ENCODE data around the gene GRIA3.
"Not testable (repeated sequence)": the region's sequence is repeated elsewhere in the genome, so short reads cannot be mapped to it uniquely, and the experiment has no call there.

The GRIA3 gene

DNA sequence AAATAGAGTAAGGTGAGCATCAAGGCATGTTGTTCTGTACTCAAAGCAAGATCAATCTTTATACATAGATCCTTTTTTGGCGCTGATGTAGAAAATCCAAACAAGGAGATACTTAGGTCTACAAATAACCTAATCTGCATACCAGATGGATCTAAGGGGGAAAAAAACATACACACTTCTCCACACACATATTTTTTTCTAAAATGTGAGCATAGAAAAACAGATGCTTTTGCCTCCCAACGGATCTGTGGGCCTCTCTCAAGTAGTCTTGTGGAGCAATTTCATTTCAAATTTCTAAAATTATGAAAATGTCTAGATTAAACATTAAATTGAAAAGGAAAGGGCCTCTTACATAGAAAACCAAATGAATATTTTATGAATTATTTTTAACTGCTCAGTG is 166.1 kb downstream of the GRIA3 start:
- DNase-seq (ENCODE audit: low read depth in 2 of 2), result no peak

DNA sequence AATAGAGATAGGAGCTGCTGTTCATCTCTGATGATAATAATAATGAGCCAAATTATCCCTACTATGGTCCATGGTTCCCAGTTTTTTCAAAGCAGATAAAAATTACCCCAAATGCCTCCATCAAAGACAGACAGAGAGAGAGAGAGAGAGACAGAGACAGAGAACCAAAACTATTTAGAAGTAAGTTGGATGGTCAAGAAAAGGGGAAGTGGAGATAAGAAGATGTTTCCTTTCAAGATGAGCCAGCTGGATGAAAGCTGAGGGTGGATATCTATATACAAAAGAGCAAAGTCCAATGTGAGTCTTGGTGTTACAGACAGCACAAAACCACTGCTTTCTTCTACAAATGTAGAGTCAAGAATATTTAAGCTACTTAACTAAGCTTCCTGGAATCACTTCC is 173.9 kb downstream of the GRIA3 start:
- DNase-seq (ENCODE audit: low read depth in 2 of 2), result no peak

DNA sequence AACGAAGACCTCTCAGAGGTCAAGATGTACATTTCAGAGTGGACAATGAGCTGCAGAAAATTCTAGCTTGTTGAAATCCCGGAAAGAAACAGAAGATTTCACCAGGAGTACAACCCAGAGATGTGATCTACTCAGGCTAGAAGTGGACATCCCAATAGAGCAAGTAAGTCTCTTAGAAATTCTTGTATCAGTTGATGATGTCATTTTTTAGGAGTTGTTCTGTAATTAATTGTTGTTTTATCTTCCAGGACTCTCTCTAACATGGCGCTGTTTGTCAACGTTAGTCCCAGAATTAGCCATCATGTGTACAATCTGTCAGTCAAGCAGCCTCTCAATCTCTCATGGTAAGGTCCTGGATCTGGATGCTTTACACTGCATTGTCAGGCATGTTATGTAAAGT is 174.4 kb downstream of the GRIA3 start:
- no peak for DNase-seq (ENCODE audit: low read depth in 2 of 2)

DNA sequence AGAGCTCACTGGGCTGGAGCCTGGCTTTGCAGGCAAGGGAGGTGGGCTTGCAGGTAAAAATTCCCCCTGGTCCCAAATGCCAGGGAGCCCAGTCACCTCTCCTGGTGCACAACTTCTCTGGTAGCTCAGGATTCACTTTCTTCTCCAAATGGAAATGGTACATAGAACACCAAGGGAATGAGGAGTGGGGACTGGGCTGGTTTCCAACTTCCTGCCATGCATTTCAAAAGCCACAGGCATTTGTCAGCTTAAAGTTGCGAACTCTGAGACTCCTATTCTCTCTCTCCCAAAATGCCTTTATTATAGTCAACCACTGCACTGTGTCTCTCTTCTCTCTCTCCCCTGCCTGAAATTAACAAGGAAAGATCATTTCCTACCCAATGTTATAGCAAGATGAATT is 177.3 kb downstream of the GRIA3 start:
- no peak for DNase-seq (ENCODE audit: low read depth in 2 of 2)

DNA sequence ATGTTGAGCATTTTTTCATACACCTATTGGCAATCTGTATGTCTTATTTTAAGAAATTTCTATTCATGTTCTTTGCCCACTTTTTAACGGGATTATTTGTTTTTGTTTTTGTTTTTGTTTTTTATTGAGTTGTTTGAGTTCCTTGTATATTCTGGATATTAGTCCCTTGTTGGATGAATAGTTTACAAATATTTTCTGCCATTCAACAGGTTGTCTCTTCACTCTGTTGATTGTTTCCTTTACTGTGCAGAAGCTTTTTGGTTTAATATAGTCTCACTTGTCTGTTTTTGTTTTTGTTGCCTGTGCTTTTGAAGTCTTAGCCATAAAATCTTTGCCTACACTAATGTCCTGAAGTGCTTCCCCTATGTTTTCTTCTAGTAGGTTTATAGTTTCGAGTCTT is 202.1 kb downstream of the GRIA3 start:
- DNase-seq (ENCODE audit: low read depth in 2 of 2), result not testable (repeated sequence)

DNA sequence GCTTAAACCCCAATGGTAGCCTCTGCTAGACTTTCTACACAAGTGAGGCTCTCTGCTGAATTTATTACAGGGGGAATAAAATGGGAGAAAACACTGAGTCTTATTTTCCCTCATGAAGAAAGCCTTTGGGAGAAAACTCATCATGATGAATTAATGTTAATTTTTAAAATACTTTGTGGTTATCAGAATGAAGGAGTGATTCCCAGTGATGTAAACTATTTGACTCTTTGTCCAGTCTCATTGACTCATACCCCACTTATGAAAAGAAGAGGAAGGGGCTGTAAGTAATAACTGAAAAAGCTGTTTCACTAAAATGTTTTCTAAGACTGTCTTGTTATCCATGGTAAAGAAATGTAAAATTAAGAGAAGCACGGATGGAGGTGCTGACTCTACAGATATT is 208.8 kb downstream of the GRIA3 start:
- DNase-seq (ENCODE audit: low read depth in 2 of 2), result no peak

DNA sequence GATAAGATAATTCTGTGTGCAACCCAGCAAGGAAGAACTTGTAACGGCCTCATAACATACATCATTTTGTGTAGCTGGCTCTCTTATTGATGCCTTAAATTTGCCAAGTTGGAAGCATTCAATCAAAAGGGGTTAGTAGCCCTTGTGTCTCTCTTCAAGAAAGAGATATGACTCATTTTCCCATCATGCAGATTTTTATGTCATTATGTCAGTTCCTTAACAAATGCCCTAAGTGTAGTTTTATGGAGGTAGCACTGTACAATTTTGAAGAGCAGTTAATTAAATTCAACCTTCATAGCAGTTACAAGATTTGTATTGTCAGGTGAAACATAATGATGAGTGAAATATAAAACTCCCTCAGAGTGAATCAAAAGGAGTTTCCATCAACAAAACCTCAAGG is 215.6 kb downstream of the GRIA3 start:
- no peak for DNase-seq (ENCODE audit: low read depth in 2 of 2)

DNA sequence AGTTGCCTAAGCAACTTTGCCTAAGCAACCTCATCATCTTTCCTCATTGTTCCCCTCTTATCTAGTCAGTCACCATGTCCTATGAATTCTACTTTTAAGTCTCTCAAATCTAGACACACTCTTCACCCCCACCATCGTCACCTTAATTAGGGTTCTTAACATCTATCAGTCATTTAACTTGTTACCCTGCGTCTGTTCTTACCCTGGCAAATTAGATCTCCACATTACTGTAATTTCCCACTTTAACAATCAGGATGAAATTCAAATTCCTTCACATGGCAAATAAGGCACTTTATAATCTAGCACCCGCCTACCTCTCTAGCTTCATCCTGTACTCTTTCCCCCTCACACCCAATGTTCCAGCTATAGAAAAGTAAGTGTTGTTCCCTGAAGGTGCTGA is 221.2 kb downstream of the GRIA3 start:
- no peak for DNase-seq (ENCODE audit: low read depth in 2 of 2)

DNA sequence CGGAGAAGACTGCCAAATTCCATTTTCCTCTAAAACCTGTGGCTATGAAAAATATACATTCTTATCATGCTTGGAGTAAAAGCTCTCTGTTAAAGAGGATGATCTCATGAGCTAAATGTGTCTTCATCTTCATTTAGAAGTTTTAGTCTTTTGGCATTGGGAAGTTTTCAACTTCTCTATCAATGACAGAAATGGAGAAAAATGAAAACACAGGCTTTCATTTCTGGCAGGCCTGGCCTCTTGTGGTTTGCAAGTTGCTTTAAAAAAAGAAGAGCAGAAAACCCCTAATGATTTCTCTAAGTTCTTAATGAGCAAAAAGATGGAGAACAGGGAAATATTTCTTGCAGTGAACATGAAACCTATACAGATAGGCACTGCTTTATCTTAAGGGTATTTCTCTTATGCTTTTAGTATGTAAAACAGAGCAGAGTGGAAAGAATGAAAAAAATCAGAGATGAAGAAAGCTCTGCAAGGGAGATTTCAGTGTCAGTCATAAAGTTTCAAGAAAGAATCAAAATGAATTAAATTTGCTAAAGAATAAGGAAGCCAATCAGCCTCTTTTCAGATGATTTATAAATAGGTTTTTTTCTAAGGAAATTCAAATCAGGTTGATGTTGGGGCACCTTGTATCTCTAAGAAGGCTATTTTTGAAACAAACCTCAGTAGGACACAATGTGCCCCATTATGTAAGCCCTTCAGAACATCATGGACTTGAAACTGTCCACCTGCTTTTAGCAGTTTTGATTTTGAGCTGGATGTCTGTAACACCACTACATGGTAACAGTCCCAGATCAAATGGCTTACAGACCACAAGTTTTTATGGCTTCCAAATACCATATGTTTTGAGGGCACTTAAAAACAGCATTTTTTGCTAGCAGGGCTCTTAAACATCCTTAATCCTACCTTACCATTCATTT is 225.0 kb downstream of the GRIA3 start:
- no peak for DNase-seq (ENCODE audit: low read depth in 2 of 2)

DNA sequence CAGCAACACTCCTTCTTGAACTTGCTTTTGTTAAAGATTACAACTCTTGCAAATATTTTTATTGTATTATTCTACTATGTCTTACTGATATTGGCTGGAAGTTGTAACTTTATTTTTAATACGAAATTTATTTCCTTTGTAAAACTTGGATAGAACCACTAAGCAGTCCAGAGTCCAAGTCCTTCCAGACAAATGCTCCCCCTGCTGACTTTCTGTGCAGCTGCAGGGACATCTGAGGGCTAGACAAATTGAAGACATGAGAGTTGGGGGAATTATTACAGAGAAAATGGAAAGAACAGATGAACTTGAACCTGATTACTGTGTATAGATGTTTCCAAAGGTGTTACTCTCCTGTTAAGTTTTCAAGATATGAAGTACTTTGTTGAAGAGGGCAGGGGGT is 238.8 kb downstream of the GRIA3 start:
- DNase-seq (ENCODE audit: low read depth in 2 of 2), result no peak

DNA sequence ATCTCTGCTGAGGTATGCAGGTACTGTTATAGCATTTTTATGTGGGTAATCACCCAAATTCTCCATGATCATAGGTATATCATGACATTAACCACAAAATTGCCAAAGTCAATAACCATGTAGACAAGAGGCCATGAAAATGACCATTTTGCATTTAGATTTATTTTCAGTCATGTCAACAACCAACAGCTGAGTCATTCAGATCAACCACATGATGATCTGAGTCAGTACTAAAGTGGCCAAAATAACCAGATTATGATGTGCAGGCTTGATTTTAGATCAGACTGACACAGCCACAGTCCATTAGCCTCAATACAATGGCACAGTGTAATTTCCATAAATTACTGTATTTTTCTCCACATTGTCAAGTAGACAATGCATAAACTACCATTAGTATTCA is 240.5 kb downstream of the GRIA3 start:
- no peak for DNase-seq (ENCODE audit: low read depth in 2 of 2)

DNA sequence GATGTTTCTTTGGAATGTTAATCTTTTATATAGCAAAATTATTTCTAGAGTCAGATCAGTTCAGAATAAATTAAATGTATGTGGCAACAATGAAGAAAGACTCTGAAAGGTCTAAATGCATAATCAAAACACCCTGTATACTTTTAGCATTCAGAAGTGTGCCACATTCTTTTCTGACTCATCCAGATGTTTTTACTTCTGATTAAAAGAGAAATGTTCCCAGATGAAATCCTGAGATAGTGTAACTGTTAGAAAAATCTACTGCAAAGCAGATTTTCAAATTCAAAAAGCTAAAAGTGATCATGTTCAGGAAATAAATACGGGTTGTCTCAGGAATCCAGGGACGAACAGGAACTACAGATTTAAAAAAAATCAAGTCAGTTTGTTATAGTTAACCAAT is 241.4 kb downstream of the GRIA3 start:
- no peak for DNase-seq (ENCODE audit: low read depth in 2 of 2)

DNA sequence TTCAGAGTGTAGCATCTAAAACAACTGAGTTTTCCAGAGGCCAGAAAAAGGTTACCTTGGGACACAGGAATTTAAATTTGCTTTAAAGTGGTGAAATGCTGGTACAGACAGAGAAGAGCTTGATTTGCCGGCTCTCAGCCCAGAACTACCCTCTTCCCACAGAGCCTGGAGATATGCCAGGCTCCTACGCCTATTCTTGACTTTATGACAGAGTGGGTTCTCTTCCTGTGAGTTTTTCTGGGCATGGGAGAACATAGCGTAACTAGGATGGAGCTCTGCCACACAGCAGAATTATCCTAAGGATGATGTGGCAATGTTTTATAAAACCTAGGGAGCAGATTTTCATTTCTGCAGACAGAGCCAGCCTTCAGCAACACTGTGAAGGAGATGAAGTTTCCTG is 241.8 kb downstream of the GRIA3 start:
- no peak for DNase-seq (ENCODE audit: low read depth in 2 of 2)

DNA sequence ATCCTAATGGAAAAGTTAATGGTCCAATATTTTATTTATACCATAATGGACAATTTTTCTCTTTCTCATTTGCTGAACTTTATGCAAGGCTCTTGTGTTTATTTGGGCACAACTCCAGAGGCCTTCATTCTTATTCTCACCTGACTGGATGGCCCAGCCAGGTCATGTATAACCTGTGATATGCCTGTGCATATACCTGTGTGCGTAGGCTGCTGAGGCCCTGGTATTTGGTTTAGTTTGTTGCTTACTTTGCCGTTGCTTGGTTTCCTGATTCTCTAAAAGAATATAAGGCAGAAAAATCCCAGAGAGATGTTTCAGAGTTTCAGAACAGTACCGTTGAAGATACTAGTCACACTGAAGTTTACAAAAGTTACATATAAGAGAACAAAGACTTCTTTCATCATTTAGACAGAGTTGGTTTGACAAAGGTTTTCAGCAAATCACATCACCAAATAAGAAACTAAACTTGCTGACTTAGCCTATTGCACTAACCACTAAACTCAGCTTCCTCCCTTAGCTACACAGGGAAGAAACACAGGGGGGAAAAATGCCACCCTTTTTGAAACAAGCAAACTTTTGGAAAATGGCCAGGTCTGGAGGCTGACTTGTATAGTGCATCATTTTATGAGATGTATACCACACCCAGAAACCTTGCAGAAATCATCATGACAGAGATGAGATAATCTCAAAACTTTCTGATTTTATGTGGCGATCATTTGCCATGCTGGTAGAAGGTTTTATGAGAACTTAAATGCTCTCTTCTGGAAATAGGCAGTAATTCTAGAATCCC is 248.5 kb downstream of the GRIA3 start:
- no peak for DNase-seq (ENCODE audit: low read depth in 2 of 2)

DNA sequence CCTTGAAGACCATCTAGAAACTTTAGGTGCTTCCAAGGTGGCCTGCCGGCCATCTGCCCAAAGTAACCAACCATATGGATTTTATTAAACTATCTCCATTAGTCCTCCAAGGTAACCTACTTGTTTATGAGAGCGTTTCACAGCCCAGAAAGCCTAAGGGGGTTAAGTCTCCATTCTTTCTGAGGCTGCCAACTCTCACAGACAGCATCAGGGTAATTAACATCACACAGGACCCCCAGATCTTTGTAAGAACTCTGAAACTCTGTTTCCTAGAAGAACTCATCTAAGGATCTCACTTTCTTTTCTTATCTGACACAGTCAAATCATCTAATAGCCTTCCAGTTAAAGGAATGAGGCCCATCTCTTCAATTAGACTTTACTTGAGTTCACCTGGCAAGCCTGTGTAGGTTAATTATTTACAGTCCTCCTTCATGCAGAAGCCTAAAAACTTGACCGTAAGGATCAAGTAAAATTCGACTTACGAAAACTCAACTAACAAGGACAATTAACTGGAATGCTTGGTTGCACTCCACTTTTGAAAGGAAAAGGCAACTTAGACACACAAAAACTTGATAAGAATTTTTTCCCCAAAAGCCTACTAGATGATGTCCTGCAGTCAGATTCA is 252.5 kb downstream of the GRIA3 start:
- DNase-seq (ENCODE audit: low read depth in 2 of 2), result no peak

DNA sequence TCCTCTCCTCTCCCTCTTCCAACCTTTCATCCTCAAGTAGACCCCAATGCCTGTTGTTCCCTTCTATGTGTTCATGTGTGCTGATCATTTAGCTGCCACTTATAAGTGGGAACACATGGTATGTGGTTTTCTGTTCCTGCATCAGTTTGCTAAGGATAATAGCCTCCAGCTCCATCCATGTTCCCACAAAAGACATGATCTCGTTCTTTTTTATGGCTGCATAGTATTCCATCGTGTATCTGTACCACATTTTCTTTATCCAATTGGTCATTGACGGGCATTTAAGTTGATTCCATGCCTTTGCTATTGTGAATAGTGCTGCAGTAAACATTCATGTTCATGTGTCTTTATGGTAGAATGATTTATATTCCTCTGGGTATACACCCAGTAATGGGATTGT is 255.8 kb downstream of the GRIA3 start:
- not testable (repeated sequence) for DNase-seq (ENCODE audit: low read depth in 2 of 2)

DNA sequence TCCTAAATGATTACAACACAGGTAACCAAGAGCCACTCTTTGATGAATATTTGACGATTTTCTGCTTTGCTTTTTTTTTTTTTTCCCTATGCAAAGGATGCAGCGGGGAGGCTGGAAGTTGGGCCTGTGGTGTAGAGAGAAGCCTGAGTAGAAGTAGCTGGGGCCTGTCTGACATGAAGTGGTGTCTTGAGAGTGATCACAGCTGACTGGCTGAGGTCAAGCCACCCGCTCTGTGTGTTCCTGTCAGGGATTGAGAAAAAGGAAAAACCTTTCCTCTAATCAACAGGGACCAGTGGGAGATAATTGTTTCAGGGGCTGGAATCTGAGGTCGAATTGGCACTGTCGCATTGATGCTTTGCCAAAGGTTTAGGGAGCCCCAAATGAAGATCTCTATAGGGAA is 258.7 kb downstream of the GRIA3 start:
- no peak for DNase-seq (ENCODE audit: low read depth in 2 of 2)

DNA sequence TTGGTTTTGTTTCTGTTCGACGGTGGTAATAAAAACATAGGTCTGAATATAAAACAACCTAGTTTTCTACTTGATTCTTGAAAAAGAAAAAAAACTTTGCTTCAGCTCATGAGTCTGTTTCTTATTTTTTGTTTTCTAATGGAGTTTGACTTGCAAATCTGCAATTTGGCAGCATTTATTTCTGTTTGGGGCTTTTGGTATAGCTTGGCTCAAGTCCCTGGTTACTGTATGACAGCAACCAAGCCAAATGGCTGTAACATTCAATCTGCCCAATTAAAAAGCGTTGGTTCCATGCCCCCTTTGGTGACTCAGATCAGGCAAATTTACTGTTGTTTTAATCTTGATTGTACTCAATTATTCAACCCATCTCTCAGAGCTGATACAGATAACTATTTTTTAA is 263.4 kb downstream of the GRIA3 start:
- no peak for DNase-seq (ENCODE audit: low read depth in 2 of 2)

DNA sequence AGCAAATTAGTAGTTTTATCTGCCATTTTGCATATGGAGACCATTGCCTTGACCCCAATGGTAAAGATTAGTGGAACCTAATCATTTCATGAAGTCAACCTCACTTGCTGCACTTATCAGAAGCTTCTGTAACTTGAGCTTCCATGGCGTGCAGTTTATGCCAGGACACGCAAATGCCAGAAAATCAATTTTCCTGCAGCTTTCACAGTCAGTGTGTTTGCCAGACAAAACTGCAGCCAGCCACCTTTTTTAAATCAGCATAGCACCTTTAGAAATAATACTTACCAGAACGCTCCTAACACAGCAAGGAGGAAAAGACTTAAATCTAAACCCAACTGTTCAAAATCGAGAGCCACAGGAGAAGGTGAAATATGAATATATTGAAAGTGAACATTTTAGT is 265.3 kb downstream of the GRIA3 start:
- no peak for DNase-seq (ENCODE audit: low read depth in 2 of 2)

DNA sequence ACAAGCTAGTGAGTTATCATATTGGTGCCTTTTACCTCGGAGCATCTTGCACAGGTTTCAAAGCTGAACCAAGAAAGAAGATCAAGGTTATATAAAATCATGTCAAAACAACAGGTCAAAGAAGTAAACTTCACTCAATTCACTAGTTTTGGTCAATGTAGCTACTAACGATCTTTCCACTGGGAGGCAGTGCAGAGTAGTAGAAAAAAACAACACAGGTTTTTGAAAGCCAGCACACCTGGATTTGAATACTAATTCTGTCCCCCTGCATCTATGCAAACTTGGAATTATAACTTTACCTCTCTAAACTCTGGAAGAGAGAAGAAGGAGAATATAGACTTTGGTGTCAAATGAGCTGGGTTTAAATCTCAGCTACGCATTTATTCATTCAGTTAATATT is 266.1 kb downstream of the GRIA3 start:
- DNase-seq (ENCODE audit: low read depth in 2 of 2), result no peak

DNA sequence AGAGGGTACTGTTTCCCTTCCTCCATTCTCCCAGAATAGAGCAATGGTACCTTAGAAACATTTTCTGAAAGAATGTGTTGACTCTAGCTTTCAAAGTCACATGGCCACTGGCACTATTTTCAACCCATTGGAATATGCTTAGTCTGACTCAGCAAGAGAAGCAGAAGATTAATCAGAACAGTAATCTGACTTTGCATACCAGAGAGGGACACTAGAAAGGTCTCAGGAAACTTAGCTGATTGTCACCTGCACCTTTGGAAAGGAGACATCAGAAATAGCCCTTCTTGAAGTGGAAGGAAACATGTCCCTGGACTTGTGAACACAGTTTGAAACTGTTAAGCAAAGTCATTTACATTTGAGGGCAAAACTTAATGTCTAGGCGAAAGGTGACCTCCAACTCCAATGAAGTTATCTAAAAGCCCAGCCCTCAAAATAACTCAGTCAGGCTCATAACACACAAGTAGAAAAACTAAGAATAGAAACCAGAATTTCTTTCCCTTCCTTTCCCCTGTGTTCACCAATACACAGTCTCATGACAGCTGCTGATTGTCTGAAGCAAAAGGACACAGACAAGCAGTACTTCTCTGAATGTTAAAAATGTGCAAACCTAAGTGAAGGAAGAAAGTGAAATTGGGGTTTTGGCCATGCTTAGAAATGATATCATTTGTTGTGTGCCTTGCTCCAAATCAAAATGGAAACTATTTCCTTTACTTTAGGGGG is 270.8 kb downstream of the GRIA3 start:
- DNase-seq (ENCODE audit: low read depth in 2 of 2), result no peak

DNA sequence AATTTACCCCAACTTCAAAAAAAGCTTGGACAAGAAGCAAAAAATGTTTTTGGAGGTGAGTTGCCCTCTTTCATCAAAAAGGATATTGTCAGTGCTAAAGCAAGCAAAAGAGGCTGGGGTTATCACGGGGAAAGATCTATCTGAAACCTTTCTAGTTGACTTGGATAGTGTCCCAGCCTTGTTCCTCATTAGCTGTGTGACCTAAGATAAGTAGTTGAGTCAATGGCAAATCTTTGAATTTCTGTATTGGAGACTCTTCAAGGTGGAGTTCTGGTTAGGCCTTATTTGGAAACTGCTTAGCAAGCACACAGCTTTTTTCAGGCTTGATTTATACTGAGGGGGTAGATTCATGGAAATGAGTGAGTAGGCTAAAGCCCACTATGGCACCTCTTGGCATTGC is 271.6 kb downstream of the GRIA3 start:
- no peak for DNase-seq (ENCODE audit: low read depth in 2 of 2)

Measured in stimulated activated CD8-positive, alpha-beta memory T cell treated with anti-CD3 and anti-CD28 coated beads, Interleukin-7, amount 100 ng/mL, for 1 hour (primary cell).